ENCODE results near the gene KCNA2. TPM values are rescaled to one million over a fixed set of nuclear protein-coding genes. Genes with fewer than 3 reads are reported as not detected.

KCNA2 gene
- total and polyA plus RNA-seq, 2 of the 13 experiments (the other 11 are each of a cell fraction or from before 2014, with no cell fraction given), result not detected

DNA sequence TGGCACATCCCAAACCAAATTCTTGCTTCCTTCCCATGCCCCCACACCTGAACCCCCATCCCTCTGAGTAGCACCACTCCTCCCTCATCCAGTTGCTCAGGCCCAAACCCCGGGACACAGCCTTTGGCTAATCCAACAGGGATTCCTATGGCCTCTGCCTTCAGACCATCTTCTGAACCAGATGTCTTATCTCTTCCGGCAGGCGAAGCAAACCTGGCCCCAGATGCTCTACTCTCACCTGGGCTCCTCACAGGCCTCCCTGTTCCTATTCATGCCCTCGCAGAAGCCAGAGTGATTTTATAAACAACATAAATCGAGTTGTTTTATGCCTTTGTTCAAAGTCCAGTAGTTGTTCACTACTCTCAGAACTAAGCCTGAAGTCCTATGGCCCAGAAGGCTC, 12.5 kb upstream of the KCNA2 start:
- Histone ChIP-seq H3K27ac (ENCODE audit: extremely low read length, insufficient read depth, low read length) (no peak overlapping the region), H3K4me1 (ENCODE audit: insufficient read depth, low read length) (no peaks in the 10 kb centered on the region), H3K9ac (ENCODE audit: insufficient read depth, low read depth, low read length) (no peak overlapping the region), H3K36me3 (replicated peaks in 1 of 2; ENCODE audit: control insufficient read depth in 1 of 2, insufficient read depth in 2 of 2, low read length in 2 of 2) (no peaks in the 10 kb centered on the region), H2AFZ (ENCODE audit: low read length) (no peak overlapping the region), H3K27me3 (ENCODE audit: control insufficient read depth in 1 of 2, insufficient read depth in 2 of 2, low read length in 2 of 2) (peaks cover 0 to 17% of the 10 kb centered on the region in 2 experiments; a peak in 3 of 5 replicates), H3K4me3 (replicated peaks in 1 of 3; ENCODE audit: insufficient read depth in 1 of 3, low read depth in 2 of 3, low read length in 3 of 3) (no peak overlapping the region), H4K20me1 (ENCODE audit: insufficient read depth, low read length) (no peaks in the 10 kb centered on the region; the same call in 1 of the 2 replicates), H3K79me2 (ENCODE audit: insufficient read depth, low read length) (no peaks in the 10 kb centered on the region), H3K4me2 (ENCODE audit: low read depth, low read length) (no peak overlapping the region), H3K9me3 (ENCODE audit: low read length) (no peaks in the 10 kb centered on the region)
- DNase-seq (ENCODE audit: low spot score) (no peak), FAIRE-seq (no peak), ATAC-seq (no peak)
- CTCF ChIA-PET (ENCODE audit: low intra/inter-chr PET ratio, low total read pairs), result interaction anchor here (2.0 kb wide), 1 partner anchor 164 kb away, joined by 6 read pairs; no protein-coding TSS in a partner anchor
- 28% methylated on average over 5 of the region's 5 CpGs for WGBS (ENCODE audit: low lambda C conversion rate)
- POLR2A ChIA-PET, result no interaction called here
- no TSS peak for BruUV-seq (replicated peaks)
- in situ Hi-C loops (cut with HindIII; ENCODE audit: extremely low pct_ligation_motif_present, low pct_unique_long_range_greater_than_20kb) (no loop called here), intact Hi-C loops (cut with micrococcal nuclease; ENCODE audit: unreplicated experiment) (loop anchor here (5.0 to 10.0 kb wide), 2 partner anchors 94 to 164 kb away; no protein-coding TSS in a partner anchor)
- no peak for TF ChIP-seq FOXA3 (CRISPR knock-in tag; IDR thresholded peaks at IDR 0.05)
- TF ChIP-seq, protein P1, sequence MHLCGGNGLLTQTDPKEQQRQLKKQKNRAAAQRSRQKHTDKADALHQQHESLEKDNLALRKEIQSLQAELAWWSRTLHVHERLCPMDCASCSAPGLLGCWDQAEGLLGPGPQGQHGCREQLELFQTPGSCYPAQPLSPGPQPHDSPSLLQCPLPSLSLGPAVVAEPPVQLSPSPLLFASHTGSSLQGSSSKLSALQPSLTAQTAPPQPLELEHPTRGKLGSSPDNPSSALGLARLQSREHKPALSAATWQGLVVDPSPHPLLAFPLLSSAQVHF (CRISPR knock-in tag; IDR thresholded peaks at IDR 0.05), result no peak
- TF ChIP-seq SRY (CRISPR knock-in tag; IDR thresholded peaks at IDR 0.05), result no peak
- no peak for TF ChIP-seq SNAPC2 (CRISPR knock-in tag; IDR thresholded peaks at IDR 0.05)
- TF ChIP-seq ZFY (CRISPR knock-in tag; IDR thresholded peaks at IDR 0.05), result no peak
- no peak for TF ChIP-seq FOXA1 (IDR thresholded peaks at IDR 0.05)
- no peak for TF ChIP-seq FOXA1 (CRISPR knock-in tag; IDR thresholded peaks at IDR 0.05)
- TF ChIP-seq POGK (CRISPR knock-in tag; conservative IDR thresholded peaks at IDR 0.05), result no peak
- no peak for TF ChIP-seq TEAD3 (CRISPR knock-in tag; optimal IDR thresholded peaks at IDR 0.05; ENCODE audit: borderline replicate concordance)
- TF ChIP-seq, protein P2, sequence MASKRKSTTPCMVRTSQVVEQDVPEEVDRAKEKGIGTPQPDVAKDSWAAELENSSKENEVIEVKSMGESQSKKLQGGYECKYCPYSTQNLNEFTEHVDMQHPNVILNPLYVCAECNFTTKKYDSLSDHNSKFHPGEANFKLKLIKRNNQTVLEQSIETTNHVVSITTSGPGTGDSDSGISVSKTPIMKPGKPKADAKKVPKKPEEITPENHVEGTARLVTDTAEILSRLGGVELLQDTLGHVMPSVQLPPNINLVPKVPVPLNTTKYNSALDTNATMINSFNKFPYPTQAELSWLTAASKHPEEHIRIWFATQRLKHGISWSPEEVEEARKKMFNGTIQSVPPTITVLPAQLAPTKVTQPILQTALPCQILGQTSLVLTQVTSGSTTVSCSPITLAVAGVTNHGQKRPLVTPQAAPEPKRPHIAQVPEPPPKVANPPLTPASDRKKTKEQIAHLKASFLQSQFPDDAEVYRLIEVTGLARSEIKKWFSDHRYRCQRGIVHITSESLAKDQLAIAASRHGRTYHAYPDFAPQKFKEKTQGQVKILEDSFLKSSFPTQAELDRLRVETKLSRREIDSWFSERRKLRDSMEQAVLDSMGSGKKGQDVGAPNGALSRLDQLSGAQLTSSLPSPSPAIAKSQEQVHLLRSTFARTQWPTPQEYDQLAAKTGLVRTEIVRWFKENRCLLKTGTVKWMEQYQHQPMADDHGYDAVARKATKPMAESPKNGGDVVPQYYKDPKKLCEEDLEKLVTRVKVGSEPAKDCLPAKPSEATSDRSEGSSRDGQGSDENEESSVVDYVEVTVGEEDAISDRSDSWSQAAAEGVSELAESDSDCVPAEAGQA (IDR thresholded peaks at IDR 0.05; ENCODE audit: low read depth), result no peak
- TF ChIP-seq, protein P2 (CRISPR knock-in tag; IDR thresholded peaks at IDR 0.05; ENCODE audit: borderline replicate concordance), result no peak
- TF ChIP-seq, protein P3, sequence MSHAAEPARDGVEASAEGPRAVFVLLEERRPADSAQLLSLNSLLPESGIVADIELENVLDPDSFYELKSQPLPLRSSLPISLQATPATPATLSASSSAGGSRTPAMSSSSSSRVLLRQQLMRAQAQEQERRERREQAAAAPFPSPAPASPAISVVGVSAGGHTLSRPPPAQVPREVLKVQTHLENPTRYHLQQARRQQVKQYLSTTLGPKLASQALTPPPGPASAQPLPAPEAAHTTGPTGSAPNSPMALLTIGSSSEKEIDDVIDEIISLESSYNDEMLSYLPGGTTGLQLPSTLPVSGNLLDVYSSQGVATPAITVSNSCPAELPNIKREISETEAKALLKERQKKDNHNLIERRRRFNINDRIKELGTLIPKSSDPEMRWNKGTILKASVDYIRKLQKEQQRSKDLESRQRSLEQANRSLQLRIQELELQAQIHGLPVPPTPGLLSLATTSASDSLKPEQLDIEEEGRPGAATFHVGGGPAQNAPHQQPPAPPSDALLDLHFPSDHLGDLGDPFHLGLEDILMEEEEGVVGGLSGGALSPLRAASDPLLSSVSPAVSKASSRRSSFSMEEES (CRISPR knock-in tag; IDR thresholded peaks at IDR 0.05), result no peak
- no peak for TF ChIP-seq KLF15 (CRISPR knock-in tag; IDR thresholded peaks at IDR 0.05; ENCODE audit: borderline replicate concordance)
- TF ChIP-seq NR3C1 (CRISPR knock-in tag; IDR thresholded peaks at IDR 0.05), result no peak
